Neural cell (in vitro differentiated cells): ENCODE data around the gene OLIG1. TPM values are rescaled to one million over a fixed set of nuclear protein-coding genes. Genes with fewer than 3 reads are reported as not detected.

Experiments used
- H2AFZ ChIP-seq: fragments of 200-600, 300-800 bp; sonication (generic), shearing (Covaris generic); 2 replicates; pipeline ENCODE4 v1.6.0; 2014; ENCODE audit warnings: low read depth, mild to moderate bottlenecking, antibody characterized with exemption, low read length, moderate library complexity
- H3F3A ChIP-seq: fragments of 200-600 bp; shearing (Covaris generic); 2 replicates; pipeline ENCODE4 v1.6.1; 2016; ENCODE audit warnings: mild to moderate bottlenecking, moderate library complexity, mixed read lengths, antibody characterized with exemption, low read length; ENCODE audit not compliant: insufficient read depth, poor library complexity, severe bottlenecking
- H3K27ac ChIP-seq: fragments of 200-600, 300-800 bp; sonication (generic), shearing (Covaris generic); 2 replicates; pipeline ENCODE4 v1.5.1; 2014; ENCODE audit warnings: mild to moderate bottlenecking, low read length, moderate library complexity
- H3K27me3 ChIP-seq: fragments of 300-800, 200-600 bp; sonication (generic), shearing (Covaris generic); 2 replicates; pipeline ENCODE4 v1.6.0; 2014; ENCODE audit warnings: mild to moderate bottlenecking, low read depth, low read length, moderate library complexity; ENCODE audit not compliant: insufficient read depth
- H3K36me3 ChIP-seq: fragments of 300-800, 200-600 bp; sonication (generic), shearing (Covaris generic); 2 replicates; pipeline ENCODE4 v1.5.1; 2014; ENCODE audit warnings: mild to moderate bottlenecking, antibody characterized with exemption, low read length, moderate library complexity; ENCODE audit not compliant: insufficient read depth
- H3K4me2 ChIP-seq: fragments of 300-800, 200-600 bp; sonication (generic), shearing (Covaris generic); 2 replicates; pipeline ENCODE4 v1.6.0; 2014; ENCODE audit warnings: mild to moderate bottlenecking, low read length
- H3K4me3 ChIP-seq: fragments of 300-800, 200-600 bp; sonication (generic), shearing (Covaris generic); 2 replicates; pipeline ENCODE4 v1.5.1; 2014; ENCODE audit warnings: mild to moderate bottlenecking, low read length, moderate library complexity
- H3K79me2 ChIP-seq: fragments of 200-600 bp; shearing (Covaris generic); replicated peaks from 2 replicates; pipeline ENCODE4 v1.6.0; 2014; ENCODE audit warnings: mild to moderate bottlenecking, low read length, moderate library complexity; ENCODE audit not compliant: insufficient read depth
- H3K9ac ChIP-seq: fragments of 300-800, 200-600 bp; sonication (generic), shearing (Covaris generic); 2 replicates; pipeline ENCODE4 v1.6.1; 2016; ENCODE audit warnings: mild to moderate bottlenecking, low read length, mixed read lengths
- H3K9me2 ChIP-seq: fragments of 200-600 bp; shearing (Covaris generic); 2 replicates; pipeline ENCODE4 v1.6.1; 2016; ENCODE audit warnings: mild to moderate bottlenecking, low read length, mixed read lengths; ENCODE audit not compliant: insufficient read depth
- H3K9me3 ChIP-seq: fragments of 200-600, 300-800 bp; sonication (generic), shearing (Covaris generic); 2 replicates; pipeline ENCODE4 v1.6.1; 2016; ENCODE audit warnings: mild to moderate bottlenecking, mixed run types, low read length, moderate library complexity, mixed read lengths
- H4K20me1 ChIP-seq: fragments of 200-600 bp; shearing (Covaris generic); 2 replicates; pipeline ENCODE4 v1.6.1; 2016; ENCODE audit warnings: mild to moderate bottlenecking, mixed run types; ENCODE audit not compliant: insufficient read depth
- CTCF ChIP-seq: fragments of 450-650 bp; IDR thresholded peaks from 2 replicates; pipeline ENCODE4 v1.5.1; 2014; ENCODE audit warnings: antibody characterized with exemption, mild to moderate bottlenecking, moderate library complexity; ENCODE audit not compliant: poor library complexity, severe bottlenecking
- EP300 ChIP-seq: fragments of 450-650 bp; conservative IDR thresholded peaks from 2 replicates; pipeline ENCODE4 v1.6.1; 2014; ENCODE audit warnings: antibody characterized with exemption, mild to moderate bottlenecking, moderate library complexity; ENCODE audit not compliant: poor library complexity, severe bottlenecking
- EZH2 ChIP-seq: fragments of 200-600, 300-800 bp; shearing (Covaris generic), sonication (generic); IDR thresholded peaks from 2 replicates; pipeline ENCODE4 v1.6.1; 2014; ENCODE audit warnings: antibody characterized with exemption, low read length, borderline replicate concordance, mild to moderate bottlenecking; ENCODE audit not compliant: insufficient read depth, poor library complexity, severe bottlenecking
- MXI1 ChIP-seq: fragments of 450-650 bp; conservative IDR thresholded peaks from 2 replicates; pipeline ENCODE4 v1.6.1; 2014; ENCODE audit warnings: antibody characterized with exemption, mild to moderate bottlenecking; ENCODE audit not compliant: poor library complexity, severe bottlenecking
- POLR2AphosphoS5 ChIP-seq: IDR thresholded peaks from 2 replicates; pipeline ENCODE4 v1.6.1; 2012
- RAD21 ChIP-seq: fragments of 450-650 bp; conservative IDR thresholded peaks from 2 replicates; pipeline ENCODE4 v1.6.1; 2014; ENCODE audit warnings: antibody characterized with exemption, mild to moderate bottlenecking, moderate library complexity
- SMC3 ChIP-seq: fragments of 450-650 bp; conservative IDR thresholded peaks from 2 replicates; pipeline ENCODE4 v1.6.1; 2014; ENCODE audit warnings: antibody characterized with exemption, mild to moderate bottlenecking, moderate library complexity; ENCODE audit not compliant: poor library complexity
- TAF1 ChIP-seq: IDR thresholded peaks from 2 replicates; pipeline ENCODE4 v1.6.1; 2012; ENCODE audit warnings: low read depth
- polyA plus RNA-seq: library from polyadenylated mRNA; depleted of rRNA; stranded (reverse); fragments of >200 nt; gene quantifications from 2 replicates; pipeline ENCODE4 v1.2.3, GENCODE V29; 2014

OLIG1 gene
- polyA plus RNA-seq, 1 donor from 2014 or later, result 1.4 TPM

GRCh38 chr21:33101300-33101911, 31.5 kb downstream of the OLIG1 start:
- H3K4me2 ChIP-seq, result no peak overlapping the region
- no peak overlapping the region for H3K4me3 ChIP-seq
- peaks cover 7% of the 10 kb centered on the region for H3K9me3 ChIP-seq
- H3K27ac ChIP-seq, result no peak overlapping the region
- H2AFZ ChIP-seq, result no peak overlapping the region
- no peaks in the 10 kb centered on the region for H3K36me3 ChIP-seq
- no peaks in the 10 kb centered on the region for H3K79me2 ChIP-seq
- no peak overlapping the region for H3K9ac ChIP-seq
- H4K20me1 ChIP-seq, result no peaks in the 10 kb centered on the region
- TF ChIP-seq TAF1 (no peak), RAD21 (no peak), MXI1 (no peak), SMC3 (no peak), EZH2 (no peak)
- no peaks in the 10 kb centered on the region for H3F3A ChIP-seq
- H3K27me3 ChIP-seq, result no peaks in the 10 kb centered on the region
- no peaks in the 10 kb centered on the region for H3K9me2 ChIP-seq

GRCh38 chr21:33105088-33105487, 35.1 kb downstream of the OLIG1 start:
- H3K4me3 ChIP-seq, result no peak overlapping the region

GRCh38 chr21:33108228-33108627, 38.3 kb downstream of the OLIG1 start:
- no peaks in the 10 kb centered on the region for H3F3A ChIP-seq
- H3K4me3 ChIP-seq, result no peak overlapping the region
- H3K36me3 ChIP-seq, result no peaks in the 10 kb centered on the region
- no peaks in the 10 kb centered on the region for H4K20me1 ChIP-seq
- no peak overlapping the region for H3K27ac ChIP-seq
- no peak overlapping the region for H3K9ac ChIP-seq
- H3K4me2 ChIP-seq, result no peak overlapping the region
- H3K9me3 ChIP-seq, result peaks cover 7% of the 10 kb centered on the region
- no peaks in the 10 kb centered on the region for H3K9me2 ChIP-seq
- TF ChIP-seq EP300, result no peak
- no peak overlapping the region for H2AFZ ChIP-seq
- no peaks in the 10 kb centered on the region for H3K79me2 ChIP-seq
- H3K27me3 ChIP-seq, result peaks cover 57% of the 10 kb centered on the region

More at GRCh38 chr21:33105088-33105487, 35.1 kb downstream of the OLIG1 start:
- Histone ChIP-seq H4K20me1 (no peaks in the 10 kb centered on the region), H3K9ac (no peak overlapping the region), H3K9me3 (peaks cover 7% of the 10 kb centered on the region), H2AFZ (no peak overlapping the region), H3K9me2 (no peaks in the 10 kb centered on the region), H3K4me2 (no peak overlapping the region), H3K27ac (no peak overlapping the region), H3K79me2 (no peaks in the 10 kb centered on the region), H3F3A (no peaks in the 10 kb centered on the region), H3K36me3 (no peaks in the 10 kb centered on the region), H3K27me3 (peaks cover 25% of the 10 kb centered on the region)
- no peak for TF ChIP-seq POLR2AphosphoS5
- no peak for TF ChIP-seq CTCF
- TF ChIP-seq EZH2, result no peak
